Effector memory CD8-positive, alpha-beta T cell (primary cell): ENCODE data around the gene PCNP.

Experiments used
- ATAC-seq: fragments of 150-1000 bp; cut with Tn5 transposase; replicated peaks from 2 replicates; pipeline ENCODE4 v1.10.0; 2021; ENCODE audit warnings: mild to moderate bottlenecking, moderate library complexity
- DNase-seq, 3 experiments: peaks; one replicate each; pipeline ENCODE4 v3.0.0; 2021
- H3K27ac Mint-ChIP-seq, 2 donors: one replicate each; pipeline ENCODE4 v1.8.0; 2022; ENCODE audit warnings: mild to moderate bottlenecking in 2 of 2, mixed read lengths in 2 of 2, moderate library complexity in 2 of 2
- H3K27me3 Mint-ChIP-seq, 2 donors: one replicate each; pipeline ENCODE4 v1.8.0; 2022; ENCODE audit warnings: mixed read lengths in 2 of 2
- H3K36me3 Mint-ChIP-seq: one replicate; pipeline ENCODE4 v1.8.0; 2022; ENCODE audit warnings: mild to moderate bottlenecking, moderate library complexity, mixed read lengths; ENCODE audit not compliant: insufficient read depth
- H3K4me1 Mint-ChIP-seq, 2 donors: one replicate each; pipeline ENCODE4 v1.8.0; 2022; ENCODE audit warnings: low read depth in 2 of 2, mixed read lengths in 2 of 2
- H3K4me3 Mint-ChIP-seq, 2 donors: one replicate each; pipeline ENCODE4 v1.8.0; 2022; ENCODE audit warnings: mild to moderate bottlenecking in 2 of 2, mixed read lengths in 2 of 2, moderate library complexity in 2 of 2
- H3K9me3 Mint-ChIP-seq, 2 donors: one replicate each; pipeline ENCODE4 v1.8.0; 2022; ENCODE audit warnings: mixed read lengths in 2 of 2

Gene PCNP

GRCh38 chr3:101642441-101642840 lies 68.5 kb downstream of the PCNP start:
- peak overlapping the region; percentile 26 to 55 for H3K27ac Mint-ChIP-seq
- H3K9me3 Mint-ChIP-seq: no peaks in the 10 kb centered on the region
- DNase-seq: no peak
- H3K27me3 Mint-ChIP-seq: no peaks in the 10 kb centered on the region
- no peak overlapping the region for H3K4me3 Mint-ChIP-seq
- H3K36me3 Mint-ChIP-seq: peaks cover 6% of the 10 kb centered on the region
- no peak for ATAC-seq
- H3K4me1 Mint-ChIP-seq: peaks cover 15 to 25% of the 10 kb centered on the region in 2 donors

- Mint-ChIP-seq H3K27me3 (no peaks in the 10 kb centered on the region), H3K27ac (peak overlapping the region; percentile 71 to 77), H3K9me3 (no peaks in the 10 kb centered on the region), H3K4me3 (peak overlapping the region in 1 of 2 donors; percentile 14), H3K4me1 (peaks cover 15 to 25% of the 10 kb centered on the region in 2 donors), H3K36me3 (peaks cover 8% of the 10 kb centered on the region)
- no peak for DNase-seq
- no peak for ATAC-seq
Measured at GRCh38 chr3:101643009-101643844, 69.2 kb downstream of the PCNP start.
